HG02870 (cell line): ENCODE measurements around the gene NELFB.

Source experiments
- ATAC-seq: cut with Tn5 transposase; IDR thresholded peaks from one replicate; pipeline ENCODE4 v1.9.1; 2021; ENCODE audit warnings: mild to moderate bottlenecking, moderate library complexity; ENCODE audit not compliant: unreplicated experiment

NELFB gene

GRCh38 chr9:137279741-137280473 is 24.8 kb downstream of the NELFB start:
- no peak for ATAC-seq

GRCh38 chr9:137280474-137281344 is 25.6 kb downstream of the NELFB start:
- ATAC-seq: no peak

GRCh38 chr9:137281345-137282116 is 26.4 kb downstream of the NELFB start:
- no peak for ATAC-seq

GRCh38 chr9:137286975-137287383 is 31.9 kb downstream of the NELFB start:
- no peak for ATAC-seq

GRCh38 chr9:137293094-137293481 is 38.0 kb downstream of the NELFB start:
- no peak for ATAC-seq

- no peak for ATAC-seq
These were observed 38.5 kb downstream of the NELFB start for GRCh38 chr9:137293482-137294090.

GRCh38 chr9:137294091-137294680 is 39.1 kb downstream of the NELFB start:
- ATAC-seq: no peak

- ATAC-seq: no peak
These were observed 39.6 kb downstream of the NELFB start for GRCh38 chr9:137294681-137295237.

- no peak for ATAC-seq
These were observed 40.2 kb downstream of the NELFB start for GRCh38 chr9:137295238-137295811.

- ATAC-seq: no peak
These were observed 40.9 kb downstream of the NELFB start for GRCh38 chr9:137295849-137296669.

- no peak for ATAC-seq
These were observed 41.8 kb downstream of the NELFB start for GRCh38 chr9:137296670-137297664.

GRCh38 chr9:137297966-137298365 is 42.8 kb downstream of the NELFB start:
- no peak for ATAC-seq

- no peak for ATAC-seq
These were observed 43.5 kb downstream of the NELFB start for GRCh38 chr9:137298401-137299202.

GRCh38 chr9:137299203-137299565 is 44.1 kb downstream of the NELFB start:
- ATAC-seq: no peak

GRCh38 chr9:137299938-137300337 is 44.8 kb downstream of the NELFB start:
- no peak for ATAC-seq

GRCh38 chr9:137300567-137301080 is 45.5 kb downstream of the NELFB start:
- ATAC-seq: no peak
